Measurements from ENCODE around the gene CACNG4. TPM values are rescaled to one million over a fixed set of nuclear protein-coding genes. Genes with fewer than 3 reads are reported as not detected.

Gene CACNG4
- total and polyA plus RNA-seq, 10 donors: not detected

- 86 to 97% (median 90%) methylated on average over 11 to 12 of the region's 12 CpGs for WGBS, 5 donors
- TF ChIP-seq CTCF (IDR thresholded peaks at IDR 0.05 in 8 of 11, conservative IDR thresholded peaks at IDR 0.05 in 3 of 11): no peak
- TF ChIP-seq POLR2A (IDR thresholded peaks at IDR 0.05): no peak
- TF ChIP-seq POLR2AphosphoS5 (IDR thresholded peaks at IDR 0.05): no peak
Measured at GRCh38 chr17:67043283-67043682, 78.8 kb downstream of the CACNG4 start.

GRCh38 chr17:67044016-67044772 lies 79.7 kb downstream of the CACNG4 start, which contains the start of gene CACNG1:
Gene CACNG1 (plus strand): TSS chr17:67044554. CDS start chr17:67044661, 107 bp downstream.
- 86 to 91% (median 90%) methylated on average over 28 to 32 of the region's 32 CpGs for WGBS, 5 donors
- intact Hi-C loops (cut with DNase I; ENCODE audit: low total_unique reads): no loop called here
- Histone ChIP-seq H3K36me3 (no peaks in the 10 kb centered on the region), H3K4me3 (no peak within 1 kb of the TSS), H3K27me3 (replicated peaks in 1 of 7) (no peaks in the 10 kb centered on the region), H3K27ac (no peak within 1 kb of the TSS), H3K4me1 (no peaks in the 10 kb centered on the region), H3K9me3 (peaks cover 3 to 27% (median 23%) of the 10 kb centered on the region in 8 donors)
- DNase-seq: no peak
- TF ChIP-seq POLR2A (IDR thresholded peaks at IDR 0.05) (no peak), POLR2AphosphoS5 (IDR thresholded peaks at IDR 0.05) (no peak), CTCF (IDR thresholded peaks at IDR 0.05 in 8 of 11, conservative IDR thresholded peaks at IDR 0.05 in 3 of 11) (no peak)

More at GRCh38 chr17:67043283-67043682, 78.8 kb downstream of the CACNG4 start:
- intact Hi-C loops (cut with DNase I; ENCODE audit: low total_unique reads): no loop called here
- Histone ChIP-seq H3K27ac (no peak overlapping the region), H3K4me3 (no peak overlapping the region), H3K27me3 (replicated peaks in 1 of 7) (no peaks in the 10 kb centered on the region), H3K36me3 (no peaks in the 10 kb centered on the region), H3K9me3 (peaks cover 0 to 18% (median 14%) of the 10 kb centered on the region in 8 donors), H3K4me1 (no peaks in the 10 kb centered on the region)
- DNase-seq: no peak

- TF ChIP-seq POLR2A (IDR thresholded peaks at IDR 0.05) (no peak), POLR2AphosphoS5 (IDR thresholded peaks at IDR 0.05) (no peak), CTCF (IDR thresholded peaks at IDR 0.05 in 8 of 11, conservative IDR thresholded peaks at IDR 0.05 in 3 of 11) (no peak)
- Histone ChIP-seq H3K27ac (no peak overlapping the region), H3K4me3 (no peak overlapping the region), H3K4me1 (no peaks in the 10 kb centered on the region), H3K9me3 (peaks cover 3 to 34% (median 31%) of the 10 kb centered on the region in 8 donors), H3K36me3 (no peaks in the 10 kb centered on the region), H3K27me3 (replicated peaks in 1 of 7) (no peaks in the 10 kb centered on the region)
- WGBS, 5 donors: 78 to 86% (median 86%) methylated on average over 5 of the region's 5 CpGs
- no peak for DNase-seq
- intact Hi-C loops (cut with DNase I; ENCODE audit: low total_unique reads): no loop called here
Measured at GRCh38 chr17:67044940-67045339, 80.4 kb downstream of the CACNG4 start.

GRCh38 chr17:67046398-67046797 lies 81.9 kb downstream of the CACNG4 start:
- 76 to 89% (median 83%) methylated on average over 4 of the region's 4 CpGs for WGBS, 5 donors
- H3K36me3 ChIP-seq: no peaks in the 10 kb centered on the region
- no peaks in the 10 kb centered on the region for H3K4me1 ChIP-seq
- H3K27me3 ChIP-seq (replicated peaks in 1 of 7): no peaks in the 10 kb centered on the region
- H3K27ac ChIP-seq: no peak overlapping the region
- TF ChIP-seq POLR2AphosphoS5 (IDR thresholded peaks at IDR 0.05) (no peak), POLR2A (IDR thresholded peaks at IDR 0.05) (no peak)
- intact Hi-C loops (cut with DNase I; ENCODE audit: low total_unique reads): no loop called here
- peaks cover 3 to 45% (median 33%) of the 10 kb centered on the region in 8 donors for H3K9me3 ChIP-seq
- DNase-seq: peak; percentile 47
- no peak overlapping the region for H3K4me3 ChIP-seq

Measured in spleen (tissue), 11 donors.